Left hindlimb (tissue), 1 donor: ENCODE results near the gene BACE1-AS.
A peak's percentile ranks its signal among the peaks of the same experiment; 100 is the strongest.
"Not testable (repeated sequence)": the region's sequence is repeated elsewhere in the genome, so short reads cannot be mapped to it uniquely, and the experiment has no call there.

Experiments used
- DNase-seq: peaks from one replicate; pipeline ENCODE4 v3.0.0-alpha.2; 2018

BACE1-AS gene

GRCh38 chr11:117292616-117293015, 1.5 kb downstream of the BACE1-AS start:
- DNase-seq = no peak

GRCh38 chr11:117295438-117296137, 4.4 kb downstream of the BACE1-AS start:
- no peak for DNase-seq

GRCh38 chr11:117296881-117297280, 5.7 kb downstream of the BACE1-AS start:
- no peak for DNase-seq

GRCh38 chr11:117298195-117298594, 7.0 kb downstream of the BACE1-AS start:
- no peak for DNase-seq

- no peak for DNase-seq
These were observed 8.5 kb downstream of the BACE1-AS start for GRCh38 chr11:117299351-117300282.

GRCh38 chr11:117300283-117300663, 9.1 kb downstream of the BACE1-AS start:
- no peak for DNase-seq

GRCh38 chr11:117300773-117301172, 9.6 kb downstream of the BACE1-AS start:
- no peak for DNase-seq

GRCh38 chr11:117302228-117302627, 11.1 kb downstream of the BACE1-AS start:
- DNase-seq = no peak

- no peak for DNase-seq
These were observed 12.0 kb downstream of the BACE1-AS start for GRCh38 chr11:117303101-117303500.

- no peak for DNase-seq
These were observed 12.6 kb downstream of the BACE1-AS start for GRCh38 chr11:117303646-117304315.

GRCh38 chr11:117305145-117305544, 14.0 kb downstream of the BACE1-AS start:
- no peak for DNase-seq

GRCh38 chr11:117309310-117309709, 18.2 kb downstream of the BACE1-AS start:
- DNase-seq = no peak

GRCh38 chr11:117313091-117313490, 21.9 kb downstream of the BACE1-AS start:
- DNase-seq = no peak

- no peak for DNase-seq
These were observed 23.0 kb downstream of the BACE1-AS start for GRCh38 chr11:117313828-117314768.

- no peak for DNase-seq
These were observed 23.7 kb downstream of the BACE1-AS start for GRCh38 chr11:117314840-117315239.

- no peak for DNase-seq
These were observed 24.4 kb downstream of the BACE1-AS start for GRCh38 chr11:117315285-117316196.

- DNase-seq = peak; percentile 92
These were observed 25.2 kb downstream of the BACE1-AS start, which contains the start of gene BACE1 for GRCh38 chr11:117316197-117316961. Gene BACE1, minus strand, starts transcription at chr11:117316256. Its CDS starts 461 bp downstream, at chr11:117315795.

GRCh38 chr11:117318738-117319137, 27.6 kb downstream of the BACE1-AS start:
- no peak for DNase-seq

GRCh38 chr11:117319214-117319840, 28.2 kb downstream of the BACE1-AS start:
- no peak for DNase-seq

GRCh38 chr11:117327255-117327566, 36.1 kb downstream of the BACE1-AS start:
- not testable (repeated sequence) for DNase-seq
